Activated CD4-positive, alpha-beta T cell treated with anti-CD3 and anti-CD28 coated beads for 48 hours (primary cell): Measurements from ENCODE around the gene GPR17.

Source experiments
- DNase-seq: peaks from one replicate; pipeline ENCODE4 v3.0.0-alpha.2; 2020

The GPR17 gene

GRCh38 chr2:127630864-127631540 is 15.0 kb upstream of the GPR17 start:
- no peak for DNase-seq

GRCh38 chr2:127631541-127631996 is 14.4 kb upstream of the GPR17 start:
- DNase-seq, result no peak

GRCh38 chr2:127631997-127632581 is 13.9 kb upstream of the GPR17 start:
- DNase-seq, result no peak

- peak; percentile 28 for DNase-seq
Observed at GRCh38 chr2:127632592-127633489, 13.1 kb upstream of the GPR17 start.

- no peak for DNase-seq
Observed at GRCh38 chr2:127633556-127634065, 12.3 kb upstream of the GPR17 start.

- no peak for DNase-seq
Observed at GRCh38 chr2:127634066-127634617, 11.8 kb upstream of the GPR17 start.

- DNase-seq, result no peak
Observed at GRCh38 chr2:127634626-127635379, 11.2 kb upstream of the GPR17 start.

GRCh38 chr2:127635380-127636237 is 10.3 kb upstream of the GPR17 start:
- no peak for DNase-seq

GRCh38 chr2:127636248-127637235 is 9.4 kb upstream of the GPR17 start:
- no peak for DNase-seq

GRCh38 chr2:127637236-127637630 is 8.7 kb upstream of the GPR17 start:
- DNase-seq, result no peak

- peak; percentile 21 for DNase-seq
Observed at GRCh38 chr2:127637725-127638252, 8.2 kb upstream of the GPR17 start.

GRCh38 chr2:127638361-127639110 is 7.4 kb upstream of the GPR17 start:
- peak; percentile 14 for DNase-seq

- DNase-seq, result no peak
Observed at GRCh38 chr2:127639111-127639474, 6.9 kb upstream of the GPR17 start.

- DNase-seq, result peak; percentile 60
Observed at GRCh38 chr2:127640082-127641072, 5.6 kb upstream of the GPR17 start.

- DNase-seq, result peak; percentile 24
Observed at GRCh38 chr2:127641133-127641532, 4.8 kb upstream of the GPR17 start.

GRCh38 chr2:127641846-127642507 is 4.0 kb upstream of the GPR17 start:
- DNase-seq, result peak; percentile 54
